GM21576 (cell line): ENCODE results near the gene MRPL3.

Experiments used
- ATAC-seq: cut with Tn5 transposase; IDR thresholded peaks from one replicate; pipeline ENCODE4 v1.9.1; 2021; ENCODE audit warnings: mild to moderate bottlenecking, moderate library complexity; ENCODE audit not compliant: unreplicated experiment

MRPL3 gene

GRCh38 chr3:131421301-131421700 lies 81.5 kb downstream of the MRPL3 start:
- ATAC-seq, result no peak

GRCh38 chr3:131417751-131418150 lies 85.0 kb downstream of the MRPL3 start:
- ATAC-seq, result no peak
